ENCODE results near the gene TFF1.

The TFF1 gene

GRCh38 chr21:42382915-42383314 lies 16.6 kb upstream of the TFF1 start:
- no peak for DNase-seq (ENCODE audit: low read depth in 2 of 2)

GRCh38 chr21:42381347-42381984 lies 15.1 kb upstream of the TFF1 start:
- DNase-seq (ENCODE audit: low read depth in 2 of 2), result no peak

GRCh38 chr21:42379426-42380215 lies 13.3 kb upstream of the TFF1 start:
- DNase-seq (ENCODE audit: low read depth in 2 of 2), result no peak

- no peak for DNase-seq (ENCODE audit: low read depth in 2 of 2)
These were observed 12.1 kb upstream of the TFF1 start for GRCh38 chr21:42378418-42378817.

GRCh38 chr21:42377951-42378340 lies 11.6 kb upstream of the TFF1 start:
- DNase-seq (ENCODE audit: low read depth in 2 of 2), result no peak

- DNase-seq (ENCODE audit: low read depth in 2 of 2), result no peak
These were observed 11.0 kb upstream of the TFF1 start for GRCh38 chr21:42377211-42377950.

GRCh38 chr21:42376338-42376982 lies 10.1 kb upstream of the TFF1 start:
- no peak for DNase-seq (ENCODE audit: low read depth in 2 of 2)

- no peak for DNase-seq (ENCODE audit: low read depth in 2 of 2)
These were observed 9.6 kb upstream of the TFF1 start for GRCh38 chr21:42375966-42376337.

GRCh38 chr21:42375506-42375905 lies 9.2 kb upstream of the TFF1 start:
- DNase-seq (ENCODE audit: low read depth in 2 of 2), result no peak

GRCh38 chr21:42374864-42375499 lies 8.6 kb upstream of the TFF1 start:
- DNase-seq (ENCODE audit: low read depth in 2 of 2), result no peak

GRCh38 chr21:42374457-42374856 lies 8.1 kb upstream of the TFF1 start:
- DNase-seq (ENCODE audit: low read depth in 2 of 2), result no peak

- DNase-seq (ENCODE audit: low read depth in 2 of 2), result no peak
These were observed 7.6 kb upstream of the TFF1 start for GRCh38 chr21:42373908-42374455.

- peak in 1 of 2 donors; percentile 19 for DNase-seq (ENCODE audit: low read depth in 2 of 2)
These were observed 7.0 kb upstream of the TFF1 start for GRCh38 chr21:42373196-42373907.

- no peak for DNase-seq (ENCODE audit: low read depth in 2 of 2)
These were observed 4.7 kb upstream of the TFF1 start for GRCh38 chr21:42370894-42371654.

- no peak for DNase-seq (ENCODE audit: low read depth in 2 of 2)
These were observed 3.5 kb upstream of the TFF1 start for GRCh38 chr21:42369821-42370220.

- DNase-seq (ENCODE audit: low read depth in 2 of 2), result no peak
These were observed 1.2 kb upstream of the TFF1 start for GRCh38 chr21:42367367-42368165.

GRCh38 chr21:42365770-42366169 lies 565 bp downstream of the TFF1 start:
- DNase-seq (ENCODE audit: low read depth in 2 of 2), result no peak

GRCh38 chr21:42364304-42364865 lies 1.9 kb downstream of the TFF1 start:
- no peak for DNase-seq (ENCODE audit: low read depth in 2 of 2)

- no peak for DNase-seq (ENCODE audit: low read depth in 2 of 2)
These were observed 3.0 kb downstream of the TFF1 start for GRCh38 chr21:42363312-42363711.
